Measurements from ENCODE around the gene PRKCA.
A peak's percentile ranks its signal among the peaks of the same experiment; 100 is the strongest.

The PRKCA gene

GRCh38 chr17:66371561-66371960 is 69.1 kb downstream of the PRKCA start:
- no peak for TF ChIP-seq CTCF (conservative IDR thresholded peaks at IDR 0.05; ENCODE audit: low read length)
- H3K4me3 ChIP-seq (ENCODE audit: low read length): no peak overlapping the region
- DNase-seq (ENCODE audit: low read depth): no peak

- no peak for TF ChIP-seq CTCF (conservative IDR thresholded peaks at IDR 0.05; ENCODE audit: low read length)
- no peak for DNase-seq (ENCODE audit: low read depth)
- H3K4me3 ChIP-seq (ENCODE audit: low read length): no peak overlapping the region
Observed at GRCh38 chr17:66372182-66372581, 69.8 kb downstream of the PRKCA start.

- no peak for DNase-seq (ENCODE audit: low read depth)
- H3K4me3 ChIP-seq (ENCODE audit: low read length): no peak overlapping the region
- no peak for TF ChIP-seq CTCF (conservative IDR thresholded peaks at IDR 0.05; ENCODE audit: low read length)
Observed at GRCh38 chr17:66373079-66373478, 70.7 kb downstream of the PRKCA start.

- no peak overlapping the region for H3K4me3 ChIP-seq (ENCODE audit: low read length)
- no peak for DNase-seq (ENCODE audit: low read depth)
- TF ChIP-seq CTCF (conservative IDR thresholded peaks at IDR 0.05; ENCODE audit: low read length): no peak
Observed at GRCh38 chr17:66373944-66374817, 71.8 kb downstream of the PRKCA start.

GRCh38 chr17:66375121-66375520 is 72.7 kb downstream of the PRKCA start:
- TF ChIP-seq CTCF (conservative IDR thresholded peaks at IDR 0.05; ENCODE audit: low read length): no peak
- DNase-seq (ENCODE audit: low read depth): no peak
- H3K4me3 ChIP-seq (ENCODE audit: low read length): no peak overlapping the region

- H3K4me3 ChIP-seq (ENCODE audit: low read length): no peak overlapping the region
- TF ChIP-seq CTCF (conservative IDR thresholded peaks at IDR 0.05; ENCODE audit: low read length): no peak
- DNase-seq (ENCODE audit: low read depth): peak; percentile 30
Observed at GRCh38 chr17:66378296-66378695, 75.9 kb downstream of the PRKCA start.

- no peak overlapping the region for H3K4me3 ChIP-seq (ENCODE audit: low read length)
- no peak for DNase-seq (ENCODE audit: low read depth)
Observed at GRCh38 chr17:66379544-66379943, 77.1 kb downstream of the PRKCA start.

More at GRCh38 chr17:66379544-66379943, 77.1 kb downstream of the PRKCA start:
- TF ChIP-seq CTCF (conservative IDR thresholded peaks at IDR 0.05; ENCODE audit: low read length): no peak
